ENCODE results near the gene KIAA0040.

KIAA0040 gene

GRCh38 chr1:175169286-175170018 is 23.1 kb downstream of the KIAA0040 start:
- no peak for DNase-seq

GRCh38 chr1:175168782-175169181 is 23.8 kb downstream of the KIAA0040 start:
- no peak for DNase-seq

- DNase-seq: no peak
Observed at GRCh38 chr1:175167861-175168260, 24.7 kb downstream of the KIAA0040 start.

GRCh38 chr1:175166746-175167145 is 25.8 kb downstream of the KIAA0040 start:
- no peak for DNase-seq

- DNase-seq: no peak
Observed at GRCh38 chr1:175164751-175165150, 27.8 kb downstream of the KIAA0040 start.

- no peak for DNase-seq
Observed at GRCh38 chr1:175163702-175164101, 28.9 kb downstream of the KIAA0040 start.

- no peak for DNase-seq
Observed at GRCh38 chr1:175162955-175163354, 29.6 kb downstream of the KIAA0040 start.

- DNase-seq: no peak
Observed at GRCh38 chr1:175158170-175158591, 34.4 kb downstream of the KIAA0040 start.

- no peak for DNase-seq
Observed at GRCh38 chr1:175157200-175157599, 35.4 kb downstream of the KIAA0040 start.

- DNase-seq: no peak
Observed at GRCh38 chr1:175155936-175156335, 36.6 kb downstream of the KIAA0040 start.

GRCh38 chr1:175155473-175155856 is 37.1 kb downstream of the KIAA0040 start:
- DNase-seq: no peak

- DNase-seq: peak; percentile 79
Observed at GRCh38 chr1:175154629-175155472, 37.7 kb downstream of the KIAA0040 start.

- DNase-seq: peak; percentile 75
Observed at GRCh38 chr1:175152006-175152652, 40.4 kb downstream of the KIAA0040 start.

GRCh38 chr1:175150596-175151319 is 41.8 kb downstream of the KIAA0040 start:
- DNase-seq: no peak

GRCh38 chr1:175148068-175148467 is 44.5 kb downstream of the KIAA0040 start:
- no peak for DNase-seq

GRCh38 chr1:175147569-175147968 is 45.0 kb downstream of the KIAA0040 start:
- no peak for DNase-seq

GRCh38 chr1:175146529-175147213 is 45.9 kb downstream of the KIAA0040 start:
- DNase-seq: peak; percentile 72

GRCh38 chr1:175145899-175146528 is 46.6 kb downstream of the KIAA0040 start:
- no peak for DNase-seq

GRCh38 chr1:175138579-175138978 is 54.0 kb downstream of the KIAA0040 start:
- DNase-seq: no peak

- no peak for DNase-seq
Observed at GRCh38 chr1:175137369-175137768, 55.2 kb downstream of the KIAA0040 start.

GRCh38 chr1:175136246-175136645 is 56.3 kb downstream of the KIAA0040 start:
- no peak for DNase-seq

GRCh38 chr1:175134500-175134899 is 58.1 kb downstream of the KIAA0040 start:
- no peak for DNase-seq
